DND-41 (cell line): Measurements from ENCODE around the gene SNAPC2.

Experiments used
- EZH2 ChIP-seq: IDR thresholded peaks from 3 replicates; pipeline ENCODE4 v1.6.1; 2012; ENCODE audit warnings: borderline replicate concordance, low read depth, mild to moderate bottlenecking, moderate library complexity, low read length, inconsistent platforms; ENCODE audit not compliant: severe bottlenecking
- TF ChIP-seq, protein P1 (sequence below): IDR thresholded peaks from 2 replicates; pipeline ENCODE4 v1.5.1; 2012; ENCODE audit warnings: borderline replicate concordance, low read length, moderate library complexity, mild to moderate bottlenecking; ENCODE audit not compliant: poor library complexity, severe bottlenecking; ENCODE audit errors: extremely low read depth

DNA sequence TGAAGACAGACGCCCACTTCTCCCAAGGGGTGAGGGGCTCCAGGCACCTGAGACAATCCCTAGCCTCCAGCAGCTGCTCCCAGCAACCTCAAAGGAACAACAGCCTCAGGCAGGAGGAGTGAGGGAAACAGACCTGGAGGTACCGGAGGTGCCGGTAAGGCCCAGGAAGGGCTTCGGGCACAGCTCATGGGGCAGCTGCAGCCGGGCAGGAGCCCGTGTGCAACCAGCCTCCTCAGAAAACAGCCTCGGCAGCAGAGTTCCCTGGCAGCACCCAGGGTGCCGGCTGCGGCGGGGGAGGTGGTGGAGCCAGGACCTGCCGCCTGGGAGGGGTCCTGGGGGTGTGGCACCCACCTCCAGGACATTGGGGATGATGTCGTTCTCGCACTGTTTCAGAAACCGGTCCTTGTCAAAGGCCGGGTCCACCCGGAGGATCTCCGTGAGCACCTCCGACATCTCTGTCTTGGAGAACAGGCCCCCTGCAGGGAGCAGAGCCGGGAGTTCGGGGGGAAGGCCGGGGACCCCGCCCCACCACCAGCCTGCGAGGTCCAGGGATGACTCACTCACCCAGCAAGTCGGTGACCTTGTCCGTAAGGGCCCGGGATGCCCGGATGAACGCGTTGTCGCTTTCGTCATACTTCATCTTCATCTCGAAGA lies 12.3 kb downstream of the SNAPC2 start:
- TF ChIP-seq EZH2, result no peak
- TF ChIP-seq, protein P1, sequence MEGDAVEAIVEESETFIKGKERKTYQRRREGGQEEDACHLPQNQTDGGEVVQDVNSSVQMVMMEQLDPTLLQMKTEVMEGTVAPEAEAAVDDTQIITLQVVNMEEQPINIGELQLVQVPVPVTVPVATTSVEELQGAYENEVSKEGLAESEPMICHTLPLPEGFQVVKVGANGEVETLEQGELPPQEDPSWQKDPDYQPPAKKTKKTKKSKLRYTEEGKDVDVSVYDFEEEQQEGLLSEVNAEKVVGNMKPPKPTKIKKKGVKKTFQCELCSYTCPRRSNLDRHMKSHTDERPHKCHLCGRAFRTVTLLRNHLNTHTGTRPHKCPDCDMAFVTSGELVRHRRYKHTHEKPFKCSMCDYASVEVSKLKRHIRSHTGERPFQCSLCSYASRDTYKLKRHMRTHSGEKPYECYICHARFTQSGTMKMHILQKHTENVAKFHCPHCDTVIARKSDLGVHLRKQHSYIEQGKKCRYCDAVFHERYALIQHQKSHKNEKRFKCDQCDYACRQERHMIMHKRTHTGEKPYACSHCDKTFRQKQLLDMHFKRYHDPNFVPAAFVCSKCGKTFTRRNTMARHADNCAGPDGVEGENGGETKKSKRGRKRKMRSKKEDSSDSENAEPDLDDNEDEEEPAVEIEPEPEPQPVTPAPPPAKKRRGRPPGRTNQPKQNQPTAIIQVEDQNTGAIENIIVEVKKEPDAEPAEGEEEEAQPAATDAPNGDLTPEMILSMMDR, result no peak
